ENCODE results near the gene LAMC3.

LAMC3 gene

DNA sequence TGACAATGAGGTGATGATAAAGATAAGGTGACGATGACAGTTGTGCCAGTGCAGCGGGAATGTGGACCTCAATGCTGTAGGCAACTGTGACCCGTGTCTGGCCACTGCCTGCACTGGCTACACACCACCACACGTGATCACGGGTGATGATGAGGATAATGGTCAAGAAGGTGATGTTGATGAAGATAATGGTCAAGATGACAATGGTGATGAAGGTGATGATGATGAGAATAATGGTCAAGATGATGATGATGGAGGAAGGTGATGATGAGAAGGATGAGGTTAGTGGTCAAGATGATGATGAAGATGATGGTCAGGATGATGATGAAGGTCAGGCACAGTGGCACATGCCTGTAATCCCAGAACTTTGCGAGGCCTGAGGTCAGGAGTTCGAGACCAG, 56.6 kb downstream of the LAMC3 start:
- TF ChIP-seq, protein P1, sequence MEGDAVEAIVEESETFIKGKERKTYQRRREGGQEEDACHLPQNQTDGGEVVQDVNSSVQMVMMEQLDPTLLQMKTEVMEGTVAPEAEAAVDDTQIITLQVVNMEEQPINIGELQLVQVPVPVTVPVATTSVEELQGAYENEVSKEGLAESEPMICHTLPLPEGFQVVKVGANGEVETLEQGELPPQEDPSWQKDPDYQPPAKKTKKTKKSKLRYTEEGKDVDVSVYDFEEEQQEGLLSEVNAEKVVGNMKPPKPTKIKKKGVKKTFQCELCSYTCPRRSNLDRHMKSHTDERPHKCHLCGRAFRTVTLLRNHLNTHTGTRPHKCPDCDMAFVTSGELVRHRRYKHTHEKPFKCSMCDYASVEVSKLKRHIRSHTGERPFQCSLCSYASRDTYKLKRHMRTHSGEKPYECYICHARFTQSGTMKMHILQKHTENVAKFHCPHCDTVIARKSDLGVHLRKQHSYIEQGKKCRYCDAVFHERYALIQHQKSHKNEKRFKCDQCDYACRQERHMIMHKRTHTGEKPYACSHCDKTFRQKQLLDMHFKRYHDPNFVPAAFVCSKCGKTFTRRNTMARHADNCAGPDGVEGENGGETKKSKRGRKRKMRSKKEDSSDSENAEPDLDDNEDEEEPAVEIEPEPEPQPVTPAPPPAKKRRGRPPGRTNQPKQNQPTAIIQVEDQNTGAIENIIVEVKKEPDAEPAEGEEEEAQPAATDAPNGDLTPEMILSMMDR (IDR thresholded peaks at IDR 0.05; ENCODE audit: low read depth, low read length, missing control alignments) = no peak
- H3K4me3 ChIP-seq (ENCODE audit: low read depth, low read length) = no peak overlapping the region
- DNase-seq (ENCODE audit: low read depth) = no peak

DNA sequence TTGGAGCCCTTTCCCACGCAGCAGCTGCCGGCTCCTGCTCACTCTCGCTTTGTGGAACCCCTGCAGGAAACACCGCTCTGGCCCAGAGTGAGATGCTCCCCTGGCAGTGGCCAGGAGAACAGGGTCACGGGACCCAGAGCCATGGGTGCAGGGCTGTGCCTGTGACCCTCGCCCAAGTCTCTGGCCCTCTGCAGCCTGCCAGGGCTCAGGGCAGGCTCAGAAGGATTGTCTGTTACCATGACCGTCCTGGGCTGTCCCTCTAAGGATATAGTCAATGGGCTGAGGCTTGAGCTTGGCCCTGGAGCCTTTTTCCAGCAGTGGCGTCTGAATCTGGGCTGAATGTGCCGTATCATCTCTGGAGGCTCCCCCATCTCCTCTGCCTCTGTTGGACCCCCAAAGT, 58.7 kb downstream of the LAMC3 start:
- no peak for DNase-seq (ENCODE audit: low read depth)
- TF ChIP-seq, protein P1 (IDR thresholded peaks at IDR 0.05; ENCODE audit: low read depth, low read length, missing control alignments) = no peak
- no peak overlapping the region for H3K4me3 ChIP-seq (ENCODE audit: low read depth, low read length)

GRCh38 chr9:131068076-131068816, 59.3 kb downstream of the LAMC3 start:
- no peak for DNase-seq (ENCODE audit: low read depth)
- TF ChIP-seq, protein P1 (IDR thresholded peaks at IDR 0.05; ENCODE audit: low read depth, low read length, missing control alignments) = no peak
- H3K4me3 ChIP-seq (ENCODE audit: low read depth, low read length) = no peak overlapping the region

GRCh38 chr9:131069699-131070098, 60.7 kb downstream of the LAMC3 start:
- no peak for DNase-seq (ENCODE audit: low read depth)
- no peak overlapping the region for H3K4me3 ChIP-seq (ENCODE audit: low read depth, low read length)
- TF ChIP-seq, protein P1 (IDR thresholded peaks at IDR 0.05; ENCODE audit: low read depth, low read length, missing control alignments) = no peak

GRCh38 chr9:131072107-131072870, 63.3 kb downstream of the LAMC3 start:
- no peak for DNase-seq (ENCODE audit: low read depth)
- TF ChIP-seq, protein P1 (IDR thresholded peaks at IDR 0.05; ENCODE audit: low read depth, low read length, missing control alignments) = no peak
- no peak overlapping the region for H3K4me3 ChIP-seq (ENCODE audit: low read depth, low read length)

DNA sequence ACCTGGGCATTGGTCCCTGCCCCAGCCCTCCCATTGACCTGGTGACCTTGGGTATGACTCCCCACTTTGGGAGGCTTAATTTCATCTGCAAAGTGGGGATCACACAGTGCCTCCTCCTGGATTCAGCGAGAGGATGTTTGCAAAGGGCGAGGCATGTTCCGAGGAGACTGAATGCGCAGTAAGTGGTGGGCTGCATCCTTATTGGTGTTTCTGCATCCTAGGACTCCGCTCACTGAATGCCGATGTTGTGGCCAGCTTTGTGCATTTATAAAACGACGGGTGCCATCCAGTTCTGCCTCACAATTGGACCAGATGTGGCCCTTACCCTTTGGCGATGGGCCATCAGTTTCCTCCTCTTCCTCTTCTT, 63.9 kb downstream of the LAMC3 start:
- DNase-seq (ENCODE audit: low read depth) = no peak
- no peak overlapping the region for H3K4me3 ChIP-seq (ENCODE audit: low read depth, low read length)
- TF ChIP-seq, protein P1 (IDR thresholded peaks at IDR 0.05; ENCODE audit: low read depth, low read length, missing control alignments) = no peak

Measured in GM12864 (cell line).